GM12878 (cell line): ENCODE results near the gene MYBPC1. TPM values are rescaled to one million over a fixed set of nuclear protein-coding genes. Genes with fewer than 3 reads are reported as not detected.

ENCODE experiments used
- ATAC-seq: fragments of 200-7000 bp; cut with Tn5 transposase; 3 replicates; pipeline ENCODE4 v1.9.1; 2020; ENCODE audit warnings: mild to moderate bottlenecking, moderate library complexity
- BruUV-seq: library from RNA; stranded (reverse); fragments of 400-500 nt; replicated peaks from 2 replicates; lab custom pipeline; 2021; lab: Mats Ljungman, UMichigan
- CTCF ChIA-PET: fragments of 300-600 bp; sonication (Branson Sonifier 250); formaldehyde crosslinking; extraction: SDS; loops from one replicate; lab custom pipeline; 2021; ENCODE audit warnings: inconsistent platforms; lab: Yijun Ruan, JAX
- POLR2A ChIA-PET: fragments of 350-600 bp; formaldehyde crosslinking; extraction: SDS; loops from one replicate; lab custom pipeline; 2021; ENCODE audit warnings: inconsistent platforms; lab: Charles Lee
- RAD21 ChIA-PET: fragments of 300-600 bp; sonication (Branson Sonifier 250); formaldehyde crosslinking; loops from one replicate; lab custom pipeline; 2023; ENCODE audit warnings: antibody characterized with exemption; ENCODE audit not compliant: unreplicated experiment; lab: Charles Lee
- SMC1A ChIA-PET: fragments of 300-600 bp; sonication (Branson Sonifier 250); formaldehyde crosslinking; loops from one replicate; lab custom pipeline; 2023; ENCODE audit not compliant: unreplicated experiment, uncharacterized antibody; lab: Charles Lee
- DNase-seq: peaks from one replicate; pipeline ENCODE4 v3.0.0-alpha.2; 2011; ENCODE audit warnings: low read depth, low spot score
- FAIRE-seq: peaks from 3 replicates; lab custom pipeline; 2011; peaks lifted over from hg19 to GRCh38; lab: Jason Lieb, UNC
- H2AFZ ChIP-seq: 2 replicates; pipeline ENCODE4 v1.6.0; 2011; ENCODE audit warnings: low read depth, low read length, control low read depth; ENCODE audit not compliant: control insufficient read depth
- H3K27ac ChIP-seq: 2 replicates; pipeline ENCODE4 v1.5.1; 2011; ENCODE audit warnings: control low read depth; ENCODE audit not compliant: control insufficient read depth, insufficient read depth
- H3K27me3 ChIP-seq, 2 experiments: replicated peaks in 1 of 2; 2 replicates each; pipeline versions ENCODE4 v1.6.0 to v1.6.1; 2011; ENCODE audit warnings: low read length in 1 of 2; ENCODE audit not compliant: control insufficient read depth in 2 of 2, insufficient read depth in 2 of 2
- H3K36me3 ChIP-seq, 2 experiments: 2 replicates each; pipeline ENCODE4 v1.5.1; 2011; ENCODE audit warnings: low read length in 1 of 2; ENCODE audit not compliant: control insufficient read depth in 2 of 2, insufficient read depth in 2 of 2
- H3K4me1 ChIP-seq: 2 replicates; pipeline ENCODE4 v1.6.1; 2011; ENCODE audit warnings: mild to moderate bottlenecking, low read length, moderate library complexity, mixed read lengths; ENCODE audit not compliant: control insufficient read depth, insufficient read depth
- H3K4me2 ChIP-seq: 2 replicates; pipeline ENCODE4 v1.6.0; 2011; ENCODE audit warnings: control low read depth; ENCODE audit not compliant: control insufficient read depth, insufficient read depth
- H3K4me3 ChIP-seq: fragments of 200-600 bp; sonication (generic); 2 replicates; pipeline ENCODE4 v1.5.1; 2016
- H3K79me2 ChIP-seq: 2 replicates; pipeline ENCODE4 v1.6.0; 2011; ENCODE audit warnings: low read length; ENCODE audit not compliant: control insufficient read depth, insufficient read depth
- H3K9ac ChIP-seq: 2 replicates; pipeline ENCODE4 v1.8.0; 2011; ENCODE audit warnings: low read length, control low read depth, mixed read lengths; ENCODE audit not compliant: control insufficient read depth, insufficient read depth
- H3K9me3 ChIP-seq: replicated peaks from 3 replicates; pipeline ENCODE4 v1.5.1; 2011; ENCODE audit warnings: mild to moderate bottlenecking, low read length; ENCODE audit not compliant: control insufficient read depth, insufficient read depth
- H4K20me1 ChIP-seq: 2 replicates; pipeline ENCODE4 v1.6.0; 2011; ENCODE audit not compliant: control insufficient read depth, insufficient read depth
- BCLAF1 ChIP-seq: fragments of 450-650 bp; IDR thresholded peaks from 2 replicates; pipeline ENCODE4 v1.6.1; 2017; ENCODE audit warnings: antibody characterized with exemption, mild to moderate bottlenecking, moderate library complexity
- CHD2 ChIP-seq: IDR thresholded peaks from 2 replicates; pipeline ENCODE4 v1.6.1; 2011; ENCODE audit warnings: low read depth, low read length, improper control_type of control experiment, borderline replicate concordance
- CTCF ChIP-seq, 3 experiments: IDR thresholded peaks in 2 of 3; conservative IDR thresholded peaks in 1 of 3; 2 replicates each; pipeline ENCODE4 v1.5.1; 2011; ENCODE audit warnings: low read depth in 3 of 3, low read length in 3 of 3, mild to moderate bottlenecking in 3 of 3, control low read depth in 2 of 3, moderate library complexity in 2 of 3, inconsistent platforms in 1 of 3, mixed read lengths in 1 of 3; ENCODE audit not compliant: control insufficient read depth in 2 of 3, insufficient read depth in 1 of 3; ENCODE audit errors: extremely low read depth in 1 of 3
- FOS ChIP-seq: IDR thresholded peaks from 3 replicates; pipeline ENCODE4 v1.6.1; 2011; ENCODE audit warnings: borderline replicate concordance; ENCODE audit not compliant: insufficient read length; ENCODE audit errors: extremely low read depth
- KDM1A ChIP-seq: fragments of 200-600 bp; sonication (generic); IDR thresholded peaks from 2 replicates; pipeline ENCODE4 v1.6.1; 2016; ENCODE audit warnings: borderline replicate concordance
- MEF2A ChIP-seq: IDR thresholded peaks from 2 replicates; pipeline ENCODE4 v1.6.1; 2011; ENCODE audit warnings: low read depth, mild to moderate bottlenecking, low read length, moderate library complexity; ENCODE audit not compliant: insufficient read depth
- MTA3 ChIP-seq: IDR thresholded peaks from 2 replicates; pipeline ENCODE4 v1.6.1; 2012; ENCODE audit warnings: low read length, inconsistent platforms, borderline replicate concordance
- NFYB ChIP-seq: IDR thresholded peaks from 2 replicates; pipeline ENCODE4 v1.6.1; 2011; ENCODE audit warnings: low read depth, mild to moderate bottlenecking, low read length, improper control_type of control experiment, moderate library complexity; ENCODE audit not compliant: insufficient read depth
- RCOR1 ChIP-seq: conservative IDR thresholded peaks from 2 replicates; pipeline ENCODE4 v1.6.1; 2012; ENCODE audit warnings: low read depth, low read length, improper control_type of control experiment
- SUZ12 ChIP-seq: fragments of 200-600 bp; sonication (generic); IDR thresholded peaks from one replicate; pipeline ENCODE4 v1.6.1; 2018; ENCODE audit warnings: antibody characterized with exemption, mild to moderate bottlenecking; ENCODE audit not compliant: unreplicated experiment
- YBX1 ChIP-seq: fragments of 450-650 bp; IDR thresholded peaks from 2 replicates; pipeline ENCODE4 v1.6.1; 2016; ENCODE audit warnings: antibody characterized with exemption
- WGBS: methylation state at CpG from one replicate; pipeline ENCODE4 v1.1.6; 2016; ENCODE audit warnings: low lambda C conversion rate; ENCODE audit not compliant: insufficient replicate concordance, insufficient coverage; ENCODE audit errors: missing lambda C conversion rate; 5-methylcytosine and 5-hydroxymethylcytosine counted together
- in situ Hi-C: fragments of 300-500 bp; cut with MboI; formaldehyde crosslinking; loops from 9 replicates; pipeline ENCODE4 v1.14.3; 2018; ENCODE audit warnings: mixed read lengths
- intact Hi-C: fragments of 100-400 bp; cut with micrococcal nuclease; formaldehyde crosslinking; loops from one replicate; pipeline ENCODE4 v1.14.2; 2022; ENCODE audit not compliant: unreplicated experiment
- polyA plus RNA-seq, 11 experiments: library from polyadenylated mRNA; depleted of rRNA in 4 of 11; unstranded in 6 of 11; stranded (reverse) in 5 of 11; fragments of >200 nt; fragmentation: Nextera tagmentation in 4 of 11; fragmentation: Illumina TruSeq in 1 of 11; extraction: Ambion mirVana in 4 of 11; extraction: Trizol in 1 of 11; gene quantifications; 1 replicate in 1 of 11; 2 replicates in 10 of 11; pipeline versions ENCODE4 v1.2.1 to v1.2.3, GENCODE V29; 2011 to 2016; ENCODE audit warnings: inconsistent platforms in 2 of 11, missing spikeins in 2 of 11, low read depth in 1 of 11
- total RNA-seq, 4 experiments: library from RNA; depleted of rRNA in 3 of 4; stranded (reverse); fragments of >200 nt in 3 of 4; fragmentation: Illumina TruSeq in 1 of 4; extraction: Trizol in 1 of 4; gene quantifications; 2 replicates each; pipeline versions ENCODE4 v1.2.1 to v1.2.3, GENCODE V29; 2013 to 2021

The MYBPC1 gene
- total and polyA plus RNA-seq, 10 of the 15 experiments (the other 5 are each of a cell fraction or from before 2014, with no cell fraction given), result not detected

GRCh38 chr12:101578417-101578816 lies 16.4 kb upstream of the MYBPC1 start:
- FAIRE-seq (no peak), ATAC-seq (no peak), DNase-seq (no peak)
- H3K4me2 ChIP-seq, result no peak overlapping the region
- 39% methylated on average over 2 of the region's 2 CpGs for WGBS
- H3K79me2 ChIP-seq, result no peaks in the 10 kb centered on the region
- no peak for TF ChIP-seq CHD2
- no peak for TF ChIP-seq FOS
- TF ChIP-seq SUZ12, result no peak
- TF ChIP-seq NFYB, result no peak
- no peak for TF ChIP-seq YBX1
- no peak for TF ChIP-seq CTCF (IDR thresholded peaks at IDR 0.05 in 2 of 3, conservative IDR thresholded peaks at IDR 0.05 in 1 of 3; ENCODE audit: control insufficient read depth in 2 of 3, extremely low read depth in 1 of 3, insufficient read depth in 1 of 3, low read depth in 3 of 3, low read length in 3 of 3)
- TF ChIP-seq KDM1A, result no peak
- TF ChIP-seq BCLAF1, result no peak
- TF ChIP-seq MTA3, result no peak
- TF ChIP-seq MEF2A, result no peak
- no peak for TF ChIP-seq RCOR1
- POLR2A ChIA-PET, result no interaction called here
- H2AFZ ChIP-seq, result no peak overlapping the region
- no peaks in the 10 kb centered on the region for H3K36me3 ChIP-seq
- RAD21 ChIA-PET, result no interaction called here
- intact Hi-C loops, result loop anchor here (10.0 kb wide), 1 partner anchor 116 kb away; the partner anchor contains the start of gene CHPT1
- no peak overlapping the region for H3K27ac ChIP-seq
- BruUV-seq, result no TSS peak
- peaks cover 0 to 2% of the 10 kb centered on the region in 2 experiments; a peak in 1 of 4 replicates for H3K27me3 ChIP-seq
- SMC1A ChIA-PET, result no interaction called here
- no peak overlapping the region for H3K4me3 ChIP-seq
- CTCF ChIA-PET, result no interaction called here
- H3K9me3 ChIP-seq, result no peaks in the 10 kb centered on the region
- H4K20me1 ChIP-seq, result no peaks in the 10 kb centered on the region
- H3K4me1 ChIP-seq, result no peaks in the 10 kb centered on the region
- in situ Hi-C loops, result no loop called here
- H3K9ac ChIP-seq, result no peak overlapping the region
